H9 (cell line): ENCODE data around the gene DGKG. TPM values are rescaled to one million over a fixed set of nuclear protein-coding genes. Genes with fewer than 3 reads are reported as not detected.

Source experiments
- DNase-seq: peaks from one replicate; pipeline ENCODE4 v3.0.0-alpha.2; 2017
- H2AFZ ChIP-seq: one replicate; pipeline ENCODE4 v1.6.1; 2013; ENCODE audit warnings: mild to moderate bottlenecking, low read length, control low read depth, moderate library complexity
- H2AK5ac ChIP-seq: 2 replicates; pipeline ENCODE4 v1.6.1; 2013; ENCODE audit warnings: low read length, control low read depth, mixed read lengths; ENCODE audit not compliant: insufficient read length
- H2BK120ac ChIP-seq: one replicate; pipeline ENCODE4 v1.6.1; 2013; ENCODE audit warnings: low read depth, mild to moderate bottlenecking, low read length, control low read depth, inconsistent platforms; ENCODE audit not compliant: poor library complexity, severe bottlenecking
- H2BK12ac ChIP-seq: 2 replicates; pipeline ENCODE4 v1.6.1; 2013; ENCODE audit warnings: low read length, control low read depth, mixed read lengths, low read depth; ENCODE audit not compliant: insufficient read length
- H2BK15ac ChIP-seq: 2 replicates; pipeline ENCODE4 v1.6.1; 2013; ENCODE audit warnings: low read depth, low read length, control low read depth
- H2BK20ac ChIP-seq: one replicate; pipeline ENCODE4 v1.6.1; 2013; ENCODE audit warnings: low read depth, mild to moderate bottlenecking, low read length, control low read depth, inconsistent platforms; ENCODE audit not compliant: poor library complexity, severe bottlenecking
- H2BK5ac ChIP-seq: 2 replicates; pipeline ENCODE4 v1.6.1; 2013; ENCODE audit warnings: low read length, control low read depth, mixed read lengths; ENCODE audit not compliant: insufficient read length
- H3K14ac ChIP-seq: 2 replicates; pipeline ENCODE4 v1.6.1; 2013; ENCODE audit warnings: low read length, control low read depth; ENCODE audit not compliant: insufficient read depth
- H3K18ac ChIP-seq: 2 replicates; pipeline ENCODE4 v1.6.1; 2013; ENCODE audit warnings: low read depth, mild to moderate bottlenecking, mixed read lengths, low read length, control low read depth; ENCODE audit not compliant: insufficient read length
- H3K23ac ChIP-seq: 2 replicates; pipeline ENCODE4 v1.6.1; 2013; ENCODE audit warnings: low read length, control low read depth, mixed read lengths, low read depth; ENCODE audit not compliant: insufficient read length
- H3K23me2 ChIP-seq: 2 replicates; pipeline ENCODE4 v1.6.1; 2013; ENCODE audit warnings: low read depth, mild to moderate bottlenecking, mixed read lengths, low read length, control low read depth; ENCODE audit not compliant: insufficient read length, poor library complexity, severe bottlenecking
- H3K27ac ChIP-seq: 2 replicates; pipeline ENCODE4 v1.5.1; 2013; ENCODE audit warnings: low read length, control low read depth, mixed read lengths, low read depth; ENCODE audit not compliant: insufficient read length
- H3K27me3 ChIP-seq: 2 replicates; pipeline ENCODE4 v1.6.1; 2013; ENCODE audit warnings: low read length, control low read depth, inconsistent platforms; ENCODE audit not compliant: insufficient read depth
- H3K4ac ChIP-seq: 2 replicates; pipeline ENCODE4 v1.6.1; 2013; ENCODE audit warnings: low read depth, mild to moderate bottlenecking, control low read depth, inconsistent platforms, low read length, moderate library complexity
- H3K4me1 ChIP-seq: 2 replicates; pipeline ENCODE4 v1.6.1; 2013; ENCODE audit warnings: low read length, control low read depth, inconsistent platforms; ENCODE audit not compliant: insufficient read depth
- H3K4me2 ChIP-seq: 2 replicates; pipeline ENCODE4 v1.6.1; 2013; ENCODE audit warnings: low read length, control low read depth, mixed read lengths; ENCODE audit not compliant: insufficient read length, insufficient read depth
- H3K56ac ChIP-seq: 2 replicates; pipeline ENCODE4 v1.6.1; 2013; ENCODE audit warnings: low read depth, mild to moderate bottlenecking, mixed read lengths, low read length, control low read depth; ENCODE audit not compliant: insufficient read length
- H3K79me1 ChIP-seq: 2 replicates; pipeline ENCODE4 v1.6.1; 2013; ENCODE audit warnings: low read depth, mild to moderate bottlenecking, moderate library complexity, low read length, control low read depth, inconsistent platforms; ENCODE audit not compliant: insufficient read depth, poor library complexity, severe bottlenecking
- H3K79me2 ChIP-seq: 2 replicates; pipeline ENCODE4 v1.6.1; 2013; ENCODE audit warnings: low read length, control low read depth, inconsistent platforms; ENCODE audit not compliant: insufficient read depth
- H3K9ac ChIP-seq: 2 replicates; pipeline ENCODE4 v1.6.1; 2013; ENCODE audit warnings: low read length, control low read depth, mixed read lengths; ENCODE audit not compliant: insufficient read length; ENCODE audit errors: extremely low read depth
- H3K9me3 ChIP-seq: one replicate; pipeline ENCODE4 v1.6.1; 2013; ENCODE audit warnings: low read depth, low read length, inconsistent platforms; ENCODE audit not compliant: control insufficient read depth
- H3T11ph ChIP-seq: one replicate; pipeline ENCODE4 v1.6.1; 2013; ENCODE audit warnings: mild to moderate bottlenecking, low read length, control low read depth, inconsistent platforms
- H4K20me1 ChIP-seq: one replicate; pipeline ENCODE4 v1.6.1; 2013; ENCODE audit not compliant: control insufficient read depth, insufficient read length, insufficient read depth
- H4K5ac ChIP-seq: 2 replicates; pipeline ENCODE4 v1.6.1; 2013; ENCODE audit warnings: low read depth, mild to moderate bottlenecking, mixed read lengths, low read length, control low read depth; ENCODE audit not compliant: insufficient read length
- H4K8ac ChIP-seq: replicated peaks from 2 replicates; pipeline ENCODE4 v1.6.1; 2013; ENCODE audit warnings: low read length, control low read depth, mixed read lengths, low read depth; ENCODE audit not compliant: insufficient read length
- H4K91ac ChIP-seq: 2 replicates; pipeline ENCODE4 v1.6.1; 2013; ENCODE audit warnings: low read depth, mild to moderate bottlenecking, moderate library complexity, mixed read lengths, low read length, control low read depth; ENCODE audit not compliant: insufficient read length
- H3K27ac Mint-ChIP-seq, 3 experiments: 2 replicates in 2 of 3; 3 replicates in 1 of 3; pipeline ENCODE4 v1.8.0; 2020 to 2021; ENCODE audit warnings: mixed read lengths in 3 of 3, mild to moderate bottlenecking in 1 of 3, moderate library complexity in 1 of 3
- H3K27me3 Mint-ChIP-seq: 2 replicates; pipeline ENCODE4 v1.8.0; 2021; ENCODE audit warnings: low read depth, mild to moderate bottlenecking, moderate library complexity, mixed read lengths
- H3K36me3 Mint-ChIP-seq, 3 experiments: 2 replicates in 2 of 3; 3 replicates in 1 of 3; pipeline ENCODE4 v1.8.0; 2020 to 2021; ENCODE audit warnings: low read depth in 3 of 3, mixed read lengths in 3 of 3; ENCODE audit not compliant: insufficient read depth in 1 of 3
- H3K4me1 Mint-ChIP-seq, 2 experiments: 2 replicates each; pipeline ENCODE4 v1.8.0; 2020; ENCODE audit warnings: mixed read lengths in 2 of 2
- H3K4me3 Mint-ChIP-seq, 2 experiments: 2 replicates in 1 of 2; 3 replicates in 1 of 2; pipeline ENCODE4 v1.8.0; 2020 to 2021; ENCODE audit warnings: mild to moderate bottlenecking in 2 of 2, mixed read lengths in 2 of 2, moderate library complexity in 1 of 2
- H3K9me3 Mint-ChIP-seq, 2 experiments: 2 replicates in 1 of 2; 3 replicates in 1 of 2; pipeline ENCODE4 v1.8.0; 2020; ENCODE audit warnings: mild to moderate bottlenecking in 2 of 2, mixed read lengths in 2 of 2, moderate library complexity in 1 of 2
- WGBS: extraction: QIAGEN DNeasy Blood & Tissue Kit; methylation state at CpG from one replicate; pipeline ENCODE4 v1.1.7; 2013; ENCODE audit warnings: missing lambda C conversion rate, low lambda C conversion rate, mixed read lengths; ENCODE audit not compliant: insufficient read length; ENCODE audit errors: extremely low coverage; 5-methylcytosine and 5-hydroxymethylcytosine counted together
- total RNA-seq: library from RNA; stranded (reverse); gene quantifications from 2 replicates; pipeline ENCODE4 v1.2.1, GENCODE V29; 2021
- TF ChIP-seq, protein P1 (sequence below): fragments of 200-600 bp; sonication (generic); conservative IDR thresholded peaks from 3 replicates; pipeline ENCODE4 v1.8.0; 2021; ENCODE audit warnings: antibody characterized with exemption, mild to moderate bottlenecking

The DGKG gene
- total RNA-seq, 1 experiment from 2014 or later = not detected

DNA sequence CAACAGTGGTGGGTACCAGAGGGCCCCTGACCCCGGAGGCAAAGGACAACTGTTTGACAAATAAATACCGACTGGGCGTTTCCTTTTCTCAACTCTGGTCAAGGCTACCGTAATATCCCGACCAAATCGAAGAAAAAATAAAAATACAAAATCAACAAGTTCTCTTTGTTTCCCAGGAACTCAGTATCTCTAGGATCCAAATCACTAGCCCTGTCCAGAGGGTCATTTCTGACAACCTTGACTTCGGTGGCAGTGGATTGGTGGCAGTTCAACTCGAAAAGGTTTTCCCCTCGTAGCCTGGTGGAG lies 456 bp upstream of the DGKG start:
- Mint-ChIP-seq H3K4me3 (peak overlapping the region; percentile 60 to 84), H3K27me3 (peaks cover 97% of the 10 kb centered on the region), H3K36me3 (no peaks in the 10 kb centered on the region), H3K9me3 (no peaks in the 10 kb centered on the region), H3K4me1 (peaks cover 12 to 15% of the 10 kb centered on the region in 2 experiments), H3K27ac (no peak overlapping the region)
- Histone ChIP-seq H3K27me3 (peaks cover 39% of the 10 kb centered on the region; the same call in 1 of the 2 replicates), H4K20me1 (no peaks in the 10 kb centered on the region), H2AFZ (no peak overlapping the region), H3K9me3 (no peaks in the 10 kb centered on the region), H3K4ac (no peak overlapping the region), H3K14ac (no peak overlapping the region), H3T11ph (no peak overlapping the region), H3K4me2 (peak overlapping the region; percentile 78), H2AK5ac (no peak overlapping the region), H3K27ac (no peak overlapping the region), H3K79me2 (no peaks in the 10 kb centered on the region), H2BK5ac (no peak overlapping the region), H2BK12ac (no peak overlapping the region), H4K5ac (no peak overlapping the region), H2BK20ac (no peak overlapping the region), H4K8ac (no peak overlapping the region), H3K23me2 (peaks cover 18% of the 10 kb centered on the region), H3K79me1 (no peaks in the 10 kb centered on the region), H3K23ac (no peak overlapping the region), H4K91ac (no peak overlapping the region), H2BK15ac (no peak overlapping the region), H3K9ac (no peak overlapping the region), H3K18ac (no peak overlapping the region), H3K56ac (no peak overlapping the region), H3K4me1 (no peaks in the 10 kb centered on the region), H2BK120ac (no peak overlapping the region)
- DNase-seq = no peak
- WGBS = no CpG with 5 or more reads among the region's 9 CpGs
- TF ChIP-seq, protein P1, sequence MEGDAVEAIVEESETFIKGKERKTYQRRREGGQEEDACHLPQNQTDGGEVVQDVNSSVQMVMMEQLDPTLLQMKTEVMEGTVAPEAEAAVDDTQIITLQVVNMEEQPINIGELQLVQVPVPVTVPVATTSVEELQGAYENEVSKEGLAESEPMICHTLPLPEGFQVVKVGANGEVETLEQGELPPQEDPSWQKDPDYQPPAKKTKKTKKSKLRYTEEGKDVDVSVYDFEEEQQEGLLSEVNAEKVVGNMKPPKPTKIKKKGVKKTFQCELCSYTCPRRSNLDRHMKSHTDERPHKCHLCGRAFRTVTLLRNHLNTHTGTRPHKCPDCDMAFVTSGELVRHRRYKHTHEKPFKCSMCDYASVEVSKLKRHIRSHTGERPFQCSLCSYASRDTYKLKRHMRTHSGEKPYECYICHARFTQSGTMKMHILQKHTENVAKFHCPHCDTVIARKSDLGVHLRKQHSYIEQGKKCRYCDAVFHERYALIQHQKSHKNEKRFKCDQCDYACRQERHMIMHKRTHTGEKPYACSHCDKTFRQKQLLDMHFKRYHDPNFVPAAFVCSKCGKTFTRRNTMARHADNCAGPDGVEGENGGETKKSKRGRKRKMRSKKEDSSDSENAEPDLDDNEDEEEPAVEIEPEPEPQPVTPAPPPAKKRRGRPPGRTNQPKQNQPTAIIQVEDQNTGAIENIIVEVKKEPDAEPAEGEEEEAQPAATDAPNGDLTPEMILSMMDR = no peak
